IMR-90 (cell line): ENCODE data around the gene GAB1. TPM values are rescaled to one million over a fixed set of nuclear protein-coding genes. Genes with fewer than 3 reads are reported as not detected.

Experiments used
- ATAC-seq: fragments of 200-7000 bp; cut with Tn5 transposase; 2 replicates; pipeline ENCODE4 v1.9.1; 2020; ENCODE audit warnings: low read depth, mild to moderate bottlenecking, moderate library complexity
- BruUV-seq: library from RNA; stranded (reverse); fragments of 400-500 nt; replicated peaks from 2 replicates; lab custom pipeline; 2021; lab: Mats Ljungman, UMichigan
- CTCF ChIA-PET: fragments of 300-600 bp; formaldehyde crosslinking; extraction: SDS; loops from one replicate; lab custom pipeline; 2021; ENCODE audit warnings: antibody characterized with exemption; lab: Yijun Ruan, JAX
- POLR2A ChIA-PET: fragments of 300-600 bp; sonication (Branson Sonifier 250); formaldehyde crosslinking; loops from one replicate; lab custom pipeline; 2022; ENCODE audit warnings: antibody characterized with exemption; ENCODE audit not compliant: unreplicated experiment; lab: Charles Lee
- DNase-seq: peaks from one replicate; pipeline ENCODE4 v3.0.0; 2013
- H2AFZ ChIP-seq: replicated peaks from 2 replicates; pipeline ENCODE3; 2013; ENCODE audit warnings: low read length, mild to moderate bottlenecking; ENCODE audit not compliant: poor library complexity
- H2AK5ac ChIP-seq: 2 replicates; pipeline ENCODE4 v1.6.1; 2013; ENCODE audit warnings: low read depth, low read length, inconsistent platforms
- H2AK9ac ChIP-seq: replicated peaks from 2 replicates; pipeline ENCODE3; 2013; ENCODE audit warnings: mild to moderate bottlenecking, low read depth, low read length, moderate library complexity; ENCODE audit not compliant: poor library complexity
- H2BK120ac ChIP-seq: 2 replicates; pipeline ENCODE4 v1.6.1; 2013; ENCODE audit warnings: low read depth, low read length, inconsistent platforms
- H2BK15ac ChIP-seq: 3 replicates; pipeline ENCODE4 v1.6.1; 2013; ENCODE audit warnings: low read depth, low read length, inconsistent platforms
- H2BK20ac ChIP-seq: 2 replicates; pipeline ENCODE4 v1.6.1; 2013; ENCODE audit warnings: low read depth, mild to moderate bottlenecking, inconsistent platforms, low read length, moderate library complexity
- H2BK5ac ChIP-seq: 2 replicates; pipeline ENCODE4 v1.6.1; 2013; ENCODE audit warnings: mild to moderate bottlenecking, low read depth, low read length, inconsistent platforms; ENCODE audit not compliant: poor library complexity, severe bottlenecking
- H3K14ac ChIP-seq: replicated peaks from 2 replicates; pipeline ENCODE4 v1.6.1; 2013; ENCODE audit warnings: low read depth, low read length, inconsistent platforms
- H3K18ac ChIP-seq: 2 replicates; pipeline ENCODE4 v1.6.1; 2013; ENCODE audit warnings: low read depth, low read length, control low read depth
- H3K23ac ChIP-seq: 2 replicates; pipeline ENCODE4 v1.6.1; 2013; ENCODE audit warnings: low read depth, low read length, inconsistent platforms
- H3K27ac ChIP-seq: 2 replicates; pipeline ENCODE4 v1.5.1; 2013; ENCODE audit warnings: mild to moderate bottlenecking, control low read depth, low read length; ENCODE audit not compliant: insufficient read depth
- H3K27me3 ChIP-seq: 2 replicates; pipeline ENCODE4 v1.6.1; 2013; ENCODE audit warnings: low read length; ENCODE audit not compliant: control insufficient read depth, insufficient read depth
- H3K36me3 ChIP-seq: 2 replicates; pipeline ENCODE4 v1.6.1; 2013; ENCODE audit warnings: low read length, mixed read lengths; ENCODE audit not compliant: control insufficient read depth, insufficient read depth
- H3K4ac ChIP-seq: 2 replicates; pipeline ENCODE4 v1.6.1; 2013; ENCODE audit warnings: low read depth, low read length, inconsistent platforms
- H3K4me1 ChIP-seq: 2 replicates; pipeline ENCODE4 v1.6.1; 2013; ENCODE audit warnings: low read length, mixed read lengths; ENCODE audit not compliant: control insufficient read depth, insufficient read depth
- H3K4me2 ChIP-seq: 2 replicates; pipeline ENCODE4 v1.6.1; 2013; ENCODE audit warnings: low read depth, mild to moderate bottlenecking, control low read depth, low read length, moderate library complexity
- H3K4me3 ChIP-seq: 2 replicates; pipeline ENCODE4 v1.5.1; 2013; ENCODE audit warnings: low read depth, mild to moderate bottlenecking, control low read depth, low read length, moderate library complexity; ENCODE audit not compliant: insufficient read depth
- H3K56ac ChIP-seq: 2 replicates; pipeline ENCODE4 v1.6.1; 2013; ENCODE audit warnings: low read length, inconsistent platforms; ENCODE audit not compliant: insufficient read depth; ENCODE audit errors: extremely low read depth
- H3K79me1 ChIP-seq, 2 experiments: 2 replicates each; pipeline ENCODE4 v1.6.1; 2013; ENCODE audit warnings: low read length in 2 of 2, inconsistent platforms in 1 of 2, low read depth in 1 of 2
- H3K9ac ChIP-seq: 2 replicates; pipeline ENCODE4 v1.6.1; 2013; ENCODE audit warnings: low read depth, low read length, control low read depth
- H3K9me1 ChIP-seq: 2 replicates; pipeline ENCODE4 v1.6.1; 2013; ENCODE audit warnings: low read length, inconsistent platforms; ENCODE audit not compliant: insufficient read depth
- H3K9me3 ChIP-seq: 2 replicates; pipeline ENCODE4 v1.6.1; 2013; ENCODE audit warnings: low read length; ENCODE audit not compliant: control insufficient read depth, insufficient read depth
- H4K20me1 ChIP-seq: 2 replicates; pipeline ENCODE4 v1.6.1; 2013; ENCODE audit warnings: low read length, inconsistent platforms; ENCODE audit not compliant: insufficient read depth
- H4K5ac ChIP-seq: 2 replicates; pipeline ENCODE4 v1.6.1; 2013; ENCODE audit warnings: mild to moderate bottlenecking, low read depth, low read length, control low read depth
- H4K8ac ChIP-seq, 2 experiments: 2 replicates each; pipeline ENCODE4 v1.6.1; 2013; ENCODE audit warnings: low read depth in 2 of 2, low read length in 2 of 2, control low read depth in 1 of 2, inconsistent platforms in 1 of 2
- H4K91ac ChIP-seq: 2 replicates; pipeline ENCODE4 v1.6.1; 2013; ENCODE audit warnings: low read depth, low read length, inconsistent platforms; ENCODE audit not compliant: insufficient read depth
- BHLHE40 ChIP-seq: fragments of 150-350 bp; IDR thresholded peaks from 2 replicates; pipeline ENCODE4 v1.6.1; 2016; ENCODE audit warnings: mild to moderate bottlenecking, low read depth, low read length
- CEBPB ChIP-seq: IDR thresholded peaks from 2 replicates; pipeline ENCODE4 v1.6.1; 2012; ENCODE audit warnings: low read depth, low read length, improper control_type of control experiment
- CHD1 ChIP-seq: IDR thresholded peaks from 2 replicates; pipeline ENCODE4 v1.6.1; 2012; ENCODE audit warnings: low read depth, low read length, improper control_type of control experiment
- FOS ChIP-seq: fragments of 150-350 bp; IDR thresholded peaks from 2 replicates; pipeline ENCODE4 v1.6.1; 2016; ENCODE audit warnings: low read depth, low read length
- MAFK ChIP-seq: IDR thresholded peaks from 2 replicates; pipeline ENCODE4 v1.6.1; 2012; ENCODE audit warnings: low read depth, low read length, improper control_type of control experiment
- MAZ ChIP-seq: IDR thresholded peaks from 2 replicates; pipeline ENCODE4 v1.6.1; 2012; ENCODE audit warnings: low read depth, mild to moderate bottlenecking, low read length, improper control_type of control experiment, moderate library complexity, borderline replicate concordance
- MXI1 ChIP-seq: IDR thresholded peaks from 2 replicates; pipeline ENCODE4 v1.6.1; 2012; ENCODE audit warnings: low read depth, mild to moderate bottlenecking, low read length, moderate library complexity, borderline replicate concordance
- NFE2L2 ChIP-seq: fragments of 150-350 bp; IDR thresholded peaks from 2 replicates; pipeline ENCODE4 v1.6.1; 2016; ENCODE audit warnings: low read depth, mild to moderate bottlenecking, low read length
- POLR2A ChIP-seq: IDR thresholded peaks from 2 replicates; pipeline ENCODE4 v1.6.1; 2012; ENCODE audit warnings: mild to moderate bottlenecking, low read depth, low read length
- RAD21 ChIP-seq: IDR thresholded peaks from 2 replicates; pipeline ENCODE4 v1.6.1; 2012; ENCODE audit warnings: low read length, improper control_type of control experiment
- RCOR1 ChIP-seq: IDR thresholded peaks from 2 replicates; pipeline ENCODE4 v1.6.1; 2012; ENCODE audit warnings: mild to moderate bottlenecking, low read length, improper control_type of control experiment; ENCODE audit not compliant: insufficient replicate concordance
- RFX5 ChIP-seq: IDR thresholded peaks from 2 replicates; pipeline ENCODE4 v1.8.0; 2012; ENCODE audit warnings: low read depth, mild to moderate bottlenecking, low read length, moderate library complexity
- SMC3 ChIP-seq: fragments of 150-350 bp; IDR thresholded peaks from 2 replicates; pipeline ENCODE4 v1.6.1; 2016; ENCODE audit warnings: low read depth, mild to moderate bottlenecking, antibody characterized with exemption, low read length, moderate library complexity
- WGBS, 2 experiments: methylation state at CpG; one replicate each; pipeline versions ENCODE4 v1.1.5 to v1.1.7; 2013; ENCODE audit warnings: missing lambda C conversion rate in 2 of 2; ENCODE audit not compliant: insufficient read length in 1 of 2; ENCODE audit errors: extremely low coverage in 2 of 2; 5-methylcytosine and 5-hydroxymethylcytosine counted together
- dilution Hi-C: fragments of 300-500 bp; cut with HindIII; formaldehyde crosslinking; loops from one replicate; pipeline ENCODE4 v1.14.3; 2018; ENCODE audit warnings: low sequenced_read_pairs; ENCODE audit not compliant: unreplicated experiment
- in situ Hi-C: fragments of 300-500 bp; cut with MboI; formaldehyde crosslinking; loops from 3 replicates; pipeline ENCODE4 v1.14.3; 2019; ENCODE audit warnings: low sequenced_read_pairs, inconsistent platforms, mixed read lengths
- intact Hi-C: fragments of 100-400 bp; cut with micrococcal nuclease; formaldehyde crosslinking; loops from 2 replicates; pipeline ENCODE4 v1.10.0; 2022
- polyA plus RNA-seq, 3 experiments: library from polyadenylated mRNA; depleted of rRNA; stranded (reverse); fragments of >200 nt; gene quantifications; 2 replicates each; pipeline ENCODE4 v1.2.3, GENCODE V29; 2012; ENCODE audit warnings: low replicate concordance in 1 of 3
- total RNA-seq: library from RNA; depleted of rRNA; stranded (reverse); fragments of >200 nt; gene quantifications from 2 replicates; pipeline ENCODE4 v1.2.3, GENCODE V29; 2012
- TF ChIP-seq, protein P1 (sequence below): fragments of 150-350 bp; IDR thresholded peaks from 2 replicates; pipeline ENCODE4 v1.6.1; 2016; ENCODE audit warnings: low read depth, mild to moderate bottlenecking, low read length, moderate library complexity, borderline replicate concordance
- TF ChIP-seq, protein P2 (sequence below): fragments of 150-350 bp; IDR thresholded peaks from 2 replicates; pipeline ENCODE4 v1.6.1; 2017; ENCODE audit warnings: mild to moderate bottlenecking, antibody characterized with exemption, low read length, low read depth

Gene GAB1
- total and polyA plus RNA-seq, 2 of the 4 experiments (the other 2 are of a cell fraction): 2.8 to 12.0 TPM

DNA sequence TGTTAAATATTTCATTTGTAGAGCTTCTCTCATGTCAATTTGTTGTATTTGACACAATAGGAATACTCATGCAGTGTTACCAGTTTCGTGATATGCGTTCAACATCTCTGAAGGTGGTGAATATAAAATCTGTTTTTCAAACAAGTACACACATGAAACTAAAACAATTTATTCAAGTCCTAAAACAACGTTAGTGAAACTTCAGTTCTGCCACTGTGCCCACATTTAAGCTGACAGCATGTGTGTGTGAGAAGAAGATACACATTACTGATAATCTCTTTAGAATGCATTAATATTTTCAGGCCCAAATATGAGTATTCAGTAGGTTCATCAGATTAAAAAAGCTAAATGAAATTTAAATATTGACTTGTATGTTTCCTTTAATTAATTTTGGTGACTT, 21.7 kb downstream of the GAB1 start:
- peak overlapping the region; percentile 45; the same call in 1 of the 2 replicates for H2BK120ac ChIP-seq
- TF ChIP-seq RAD21 (no peak), MAFK (no peak), FOS (no peak), BHLHE40 (no peak), MAZ (no peak), MXI1 (no peak), NFE2L2 (no peak), RFX5 (no peak), POLR2A (no peak), CHD1 (no peak), CEBPB (no peak), SMC3 (no peak), RCOR1 (no peak)
- TF ChIP-seq, protein P1, sequence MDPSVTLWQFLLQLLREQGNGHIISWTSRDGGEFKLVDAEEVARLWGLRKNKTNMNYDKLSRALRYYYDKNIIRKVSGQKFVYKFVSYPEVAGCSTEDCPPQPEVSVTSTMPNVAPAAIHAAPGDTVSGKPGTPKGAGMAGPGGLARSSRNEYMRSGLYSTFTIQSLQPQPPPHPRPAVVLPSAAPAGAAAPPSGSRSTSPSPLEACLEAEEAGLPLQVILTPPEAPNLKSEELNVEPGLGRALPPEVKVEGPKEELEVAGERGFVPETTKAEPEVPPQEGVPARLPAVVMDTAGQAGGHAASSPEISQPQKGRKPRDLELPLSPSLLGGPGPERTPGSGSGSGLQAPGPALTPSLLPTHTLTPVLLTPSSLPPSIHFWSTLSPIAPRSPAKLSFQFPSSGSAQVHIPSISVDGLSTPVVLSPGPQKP: no peak
- TF ChIP-seq, protein P2, sequence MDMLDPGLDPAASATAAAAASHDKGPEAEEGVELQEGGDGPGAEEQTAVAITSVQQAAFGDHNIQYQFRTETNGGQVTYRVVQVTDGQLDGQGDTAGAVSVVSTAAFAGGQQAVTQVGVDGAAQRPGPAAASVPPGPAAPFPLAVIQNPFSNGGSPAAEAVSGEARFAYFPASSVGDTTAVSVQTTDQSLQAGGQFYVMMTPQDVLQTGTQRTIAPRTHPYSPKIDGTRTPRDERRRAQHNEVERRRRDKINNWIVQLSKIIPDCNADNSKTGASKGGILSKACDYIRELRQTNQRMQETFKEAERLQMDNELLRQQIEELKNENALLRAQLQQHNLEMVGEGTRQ: no peak
- no peaks in the 10 kb centered on the region for H3K27me3 ChIP-seq
- no peaks in the 10 kb centered on the region for H4K20me1 ChIP-seq
- no TSS peak for BruUV-seq
- no peak overlapping the region; the same call in 1 of the 2 replicates for H4K5ac ChIP-seq
- no peak overlapping the region for H4K91ac ChIP-seq
- ATAC-seq (no peak), DNase-seq (no peak)
- ChIA-PET CTCF (no interaction called here), POLR2A (no interaction called here)
- no peak overlapping the region for H3K4me2 ChIP-seq
- peak overlapping the region; percentile 22; the same call in 1 of the 2 replicates for H3K4ac ChIP-seq
- peak overlapping the region; percentile 29; the same call in 1 of the 2 replicates for H2BK20ac ChIP-seq
- H3K9me1 ChIP-seq: peaks cover 14% of the 10 kb centered on the region
- H3K23ac ChIP-seq: no peak overlapping the region
- H2AK5ac ChIP-seq: peak overlapping the region; percentile 35; the same call in 1 of the 2 replicates
- no peak overlapping the region for H3K27ac ChIP-seq
- no peak overlapping the region for H3K4me3 ChIP-seq
- 0 out of 3 replicates have a peak overlapping the region, but pooled peaks have one; percentile 57 for H2BK15ac ChIP-seq
- peak overlapping the region; percentile 34; the same call in 1 of the 2 replicates for H3K18ac ChIP-seq
- intact Hi-C loops: no loop called here
- no CpG with 5 or more reads among the region's 3 CpGs for whole genome bisulfite sequencing, 2 experiments
- H3K4me1 ChIP-seq: peaks cover 22% of the 10 kb centered on the region
- dilution Hi-C loops: no loop called here
- in situ Hi-C loops: no loop called here
- peak overlapping the region in 1 of 2 experiments; percentile 25; a peak in 1 of 4 replicates for H4K8ac ChIP-seq
- peaks cover 38 to 66% of the 10 kb centered on the region in 2 experiments for H3K79me1 ChIP-seq
- H2AFZ ChIP-seq: no peak overlapping the region
- H2AK9ac ChIP-seq: no peak overlapping the region
- H3K9me3 ChIP-seq: no peaks in the 10 kb centered on the region
- H3K14ac ChIP-seq: 0 out of 2 replicates have a peak overlapping the region, but pooled peaks have one; percentile 43
- H3K56ac ChIP-seq: no peak overlapping the region
- peak overlapping the region; percentile 25 for H2BK5ac ChIP-seq
- H3K36me3 ChIP-seq: no peaks in the 10 kb centered on the region
- no peak overlapping the region for H3K9ac ChIP-seq
